MM.1S (cell line): ENCODE measurements around the gene UTP11.

ENCODE experiments used
- DNase-seq: peaks from one replicate; pipeline ENCODE4 v3.0.0-alpha.2; 2015
- H2AFZ ChIP-seq: fragments of 300-600 bp; sonication (generic); 2 replicates; pipeline ENCODE4 v1.6.0; 2016; ENCODE audit warnings: antibody characterized with exemption, low read length
- H3F3A ChIP-seq: fragments of 300-600 bp; sonication (generic); 2 replicates; pipeline ENCODE4 v1.6.1; 2016; ENCODE audit warnings: mild to moderate bottlenecking, antibody characterized with exemption, low read length, moderate library complexity, mixed read lengths; ENCODE audit not compliant: insufficient read depth
- H3K27ac ChIP-seq: fragments of 300-600 bp; sonication (generic); 2 replicates; pipeline ENCODE4 v1.5.1; 2016; ENCODE audit warnings: mild to moderate bottlenecking, low read length
- H3K27me3 ChIP-seq: fragments of 300-600 bp; sonication (generic); replicated peaks from 2 replicates; pipeline ENCODE4 v1.6.0; 2016; ENCODE audit warnings: low read length; ENCODE audit not compliant: insufficient read depth
- H3K36me3 ChIP-seq: fragments of 300-600 bp; sonication (generic); replicated peaks from 2 replicates; pipeline ENCODE4 v1.6.1; 2016; ENCODE audit warnings: mild to moderate bottlenecking, low read length, mixed read lengths; ENCODE audit not compliant: insufficient read depth
- H3K4me1 ChIP-seq: fragments of 300-600 bp; sonication (generic); 2 replicates; pipeline ENCODE4 v1.6.1; 2016; ENCODE audit warnings: low read length, mixed read lengths
- H3K4me2 ChIP-seq: fragments of 300-600 bp; sonication (generic); 2 replicates; pipeline ENCODE4 v1.6.0; 2016; ENCODE audit warnings: low read depth, low read length
- H3K4me3 ChIP-seq: fragments of 300-600 bp; sonication (generic); 2 replicates; pipeline ENCODE4 v1.5.1; 2016; ENCODE audit warnings: low read length, mixed read lengths
- H3K79me2 ChIP-seq: fragments of 300-600 bp; sonication (generic); 2 replicates; pipeline ENCODE4 v1.6.1; 2016; ENCODE audit warnings: mixed run types, low read length, mixed read lengths
- H3K9ac ChIP-seq: fragments of 300-600 bp; sonication (generic); 2 replicates; pipeline ENCODE4 v1.6.1; 2016; ENCODE audit warnings: low read length, mixed read lengths
- H3K9me2 ChIP-seq: fragments of 300-600 bp; sonication (generic); replicated peaks from 2 replicates; pipeline ENCODE4 v1.6.1; 2016; ENCODE audit warnings: mild to moderate bottlenecking, low read length, mixed read lengths; ENCODE audit not compliant: insufficient read depth
- H3K9me3 ChIP-seq: fragments of 300-600 bp; sonication (generic); replicated peaks from 2 replicates; pipeline ENCODE4 v1.6.1; 2016; ENCODE audit warnings: mild to moderate bottlenecking, low read length, mixed read lengths; ENCODE audit not compliant: insufficient read depth
- H4K20me1 ChIP-seq: fragments of 300-600 bp; sonication (generic); 2 replicates; pipeline ENCODE4 v1.6.1; 2016; ENCODE audit warnings: mild to moderate bottlenecking, low read length, moderate library complexity, mixed read lengths; ENCODE audit not compliant: insufficient read depth
- EZH2 ChIP-seq: fragments of 300-600 bp; sonication (generic); optimal IDR thresholded peaks from 2 replicates; pipeline ENCODE3; 2017; ENCODE audit warnings: low read depth, mild to moderate bottlenecking, antibody characterized with exemption, low read length, mixed read lengths
- EZH2phosphoT487 ChIP-seq: fragments of 300-600 bp; sonication (generic); IDR thresholded peaks from 2 replicates; pipeline ENCODE4 v1.6.1; 2018; ENCODE audit warnings: antibody characterized with exemption, low read length
- TF ChIP-seq, protein P1 (sequence below): fragments of 300-600 bp; sonication (generic); IDR thresholded peaks from 2 replicates; pipeline ENCODE4 v1.5.1; 2016; ENCODE audit warnings: antibody characterized with exemption, low read length, mixed read lengths

UTP11 gene

DNA sequence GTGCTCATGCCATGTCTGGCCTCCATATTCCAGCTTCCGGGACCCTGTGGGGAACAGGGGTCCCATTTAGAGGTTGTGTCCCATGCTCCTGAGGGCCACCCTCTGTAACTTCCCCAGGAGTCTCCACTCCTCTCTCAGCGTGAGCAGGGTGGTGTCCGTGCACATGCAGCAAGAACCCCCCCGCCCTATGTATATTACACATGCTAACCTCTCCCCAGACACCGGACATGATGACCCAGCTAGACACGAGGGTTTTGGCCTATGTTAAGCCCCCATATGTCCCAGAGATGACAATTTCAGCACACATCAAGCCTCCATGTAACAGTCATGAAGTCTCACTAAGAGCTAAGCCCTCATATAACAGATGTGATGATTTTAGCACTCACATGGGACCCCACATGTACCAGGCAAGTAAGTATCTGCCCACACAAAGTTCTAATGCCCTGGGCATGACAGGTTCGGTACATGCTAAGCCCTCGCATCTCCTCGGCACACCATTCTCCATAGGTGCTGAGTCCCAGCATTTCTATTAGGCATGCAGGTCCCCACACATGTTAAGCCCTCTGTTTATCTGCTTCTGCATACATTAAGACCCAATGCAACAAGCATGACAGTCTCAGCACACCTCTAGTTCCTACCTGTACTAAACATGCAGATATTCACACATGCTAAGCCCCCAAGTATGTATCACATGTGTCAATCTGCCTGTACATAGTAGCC lies 14.3 kb upstream of the UTP11 start:
- TF ChIP-seq EZH2 = no peak
- no peak for TF ChIP-seq EZH2phosphoT487
- TF ChIP-seq, protein P1, sequence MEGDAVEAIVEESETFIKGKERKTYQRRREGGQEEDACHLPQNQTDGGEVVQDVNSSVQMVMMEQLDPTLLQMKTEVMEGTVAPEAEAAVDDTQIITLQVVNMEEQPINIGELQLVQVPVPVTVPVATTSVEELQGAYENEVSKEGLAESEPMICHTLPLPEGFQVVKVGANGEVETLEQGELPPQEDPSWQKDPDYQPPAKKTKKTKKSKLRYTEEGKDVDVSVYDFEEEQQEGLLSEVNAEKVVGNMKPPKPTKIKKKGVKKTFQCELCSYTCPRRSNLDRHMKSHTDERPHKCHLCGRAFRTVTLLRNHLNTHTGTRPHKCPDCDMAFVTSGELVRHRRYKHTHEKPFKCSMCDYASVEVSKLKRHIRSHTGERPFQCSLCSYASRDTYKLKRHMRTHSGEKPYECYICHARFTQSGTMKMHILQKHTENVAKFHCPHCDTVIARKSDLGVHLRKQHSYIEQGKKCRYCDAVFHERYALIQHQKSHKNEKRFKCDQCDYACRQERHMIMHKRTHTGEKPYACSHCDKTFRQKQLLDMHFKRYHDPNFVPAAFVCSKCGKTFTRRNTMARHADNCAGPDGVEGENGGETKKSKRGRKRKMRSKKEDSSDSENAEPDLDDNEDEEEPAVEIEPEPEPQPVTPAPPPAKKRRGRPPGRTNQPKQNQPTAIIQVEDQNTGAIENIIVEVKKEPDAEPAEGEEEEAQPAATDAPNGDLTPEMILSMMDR = no peak
- no peaks in the 10 kb centered on the region for H3K9me2 ChIP-seq
- H3K9me3 ChIP-seq = no peaks in the 10 kb centered on the region
- H3K4me3 ChIP-seq = no peak overlapping the region
- no peaks in the 10 kb centered on the region for H3K79me2 ChIP-seq
- no peaks in the 10 kb centered on the region for H3K36me3 ChIP-seq
- no peak overlapping the region for H3K27ac ChIP-seq
- peaks cover 6% of the 10 kb centered on the region; the same call in 1 of the 2 replicates for H3K27me3 ChIP-seq
- no peak overlapping the region for H3K9ac ChIP-seq
- no peak for DNase-seq
- 0 out of 2 replicates have a peak, but pooled peaks cover 11% of the 10 kb centered on the region for H3K4me1 ChIP-seq
- no peak overlapping the region for H2AFZ ChIP-seq
- no peaks in the 10 kb centered on the region for H4K20me1 ChIP-seq
- H3F3A ChIP-seq = no peaks in the 10 kb centered on the region
- no peak overlapping the region for H3K4me2 ChIP-seq

DNA sequence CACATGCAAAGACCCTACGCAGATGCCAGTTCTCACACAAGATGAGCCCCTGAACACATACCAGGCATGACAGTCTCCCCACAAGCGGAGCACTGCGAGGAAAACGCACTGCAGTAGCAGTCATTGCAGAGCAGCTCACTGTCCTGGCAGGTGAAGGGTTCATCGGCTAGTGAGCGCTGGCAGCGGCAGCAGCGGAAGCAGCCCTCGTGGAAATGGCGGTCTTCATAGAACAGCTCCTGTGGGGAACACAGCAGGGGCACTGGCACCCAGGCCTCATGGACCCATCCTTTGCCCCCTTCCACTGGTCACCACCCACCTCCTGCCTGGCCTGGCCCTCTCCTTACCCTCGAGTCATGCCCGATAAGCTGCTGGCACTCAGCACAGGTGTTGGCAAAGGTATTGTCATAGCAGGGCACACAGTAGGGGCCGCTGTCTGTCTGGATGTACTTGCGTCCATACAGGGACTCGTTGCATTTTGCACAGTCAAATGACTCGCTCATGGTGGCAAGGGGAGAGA lies 13.6 kb upstream of the UTP11 start:
- TF ChIP-seq, protein P1 = no peak
- no peak for TF ChIP-seq EZH2phosphoT487
- no peak for TF ChIP-seq EZH2
- no peak overlapping the region for H3K27ac ChIP-seq
- H2AFZ ChIP-seq = peak overlapping the region; percentile 33; the same call in 1 of the 2 replicates
- no peak overlapping the region for H3K4me3 ChIP-seq
- H3K27me3 ChIP-seq = peaks cover 11% of the 10 kb centered on the region
- H3K9ac ChIP-seq = no peak overlapping the region
- H3K36me3 ChIP-seq = no peaks in the 10 kb centered on the region
- DNase-seq = no peak
- no peaks in the 10 kb centered on the region for H3F3A ChIP-seq
- no peak overlapping the region for H3K4me2 ChIP-seq
- H4K20me1 ChIP-seq = no peaks in the 10 kb centered on the region
- H3K79me2 ChIP-seq = no peaks in the 10 kb centered on the region
- no peaks in the 10 kb centered on the region for H3K9me3 ChIP-seq
- H3K9me2 ChIP-seq = no peaks in the 10 kb centered on the region
- 0 out of 2 replicates have a peak, but pooled peaks cover 11% of the 10 kb centered on the region for H3K4me1 ChIP-seq

DNA sequence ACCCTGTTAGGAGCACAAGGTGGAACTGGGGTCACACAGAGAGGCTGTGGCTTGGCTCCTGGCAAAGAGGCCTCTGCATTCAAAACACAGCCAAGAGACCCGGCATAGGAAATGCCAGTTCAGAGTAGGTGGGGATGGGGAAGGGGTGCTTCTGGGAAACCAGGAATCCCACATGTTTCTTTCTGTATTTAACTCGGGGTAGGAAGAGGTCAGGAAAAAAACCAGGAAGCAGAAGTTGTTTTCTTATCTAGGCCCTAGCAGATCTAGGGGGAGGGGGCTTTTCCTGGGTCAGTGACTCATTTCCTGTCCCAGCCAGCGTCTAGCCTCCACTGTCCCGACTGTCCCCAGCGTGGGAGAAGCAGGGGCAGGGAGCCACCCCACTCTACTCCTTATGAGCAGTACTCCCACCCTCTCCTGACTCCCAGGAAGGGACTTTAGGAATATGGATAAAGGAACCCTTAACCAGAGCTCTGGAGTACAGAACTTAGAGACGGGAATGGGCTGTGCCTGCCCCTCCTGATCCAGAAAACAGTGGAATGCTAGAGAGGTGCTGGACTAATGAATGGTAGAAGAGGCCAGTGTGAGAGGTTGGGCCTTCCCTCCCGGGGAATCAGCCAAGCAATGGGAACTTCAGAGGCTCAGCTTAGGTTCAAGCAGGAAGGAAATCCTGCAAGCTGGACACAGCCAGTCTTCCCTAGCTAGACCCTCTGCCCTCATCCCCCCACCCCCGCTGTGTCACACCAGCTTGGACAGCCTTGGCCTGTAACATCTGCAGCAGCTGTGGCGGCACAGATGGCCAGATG lies 12.9 kb upstream of the UTP11 start:
- Histone ChIP-seq H3K27me3 (peaks cover 18% of the 10 kb centered on the region), H3F3A (no peaks in the 10 kb centered on the region), H3K79me2 (no peaks in the 10 kb centered on the region), H3K4me1 (0 out of 2 replicates have a peak, but pooled peaks cover 11% of the 10 kb centered on the region), H3K9me3 (no peaks in the 10 kb centered on the region), H2AFZ (peak overlapping the region; percentile 33; the same call in 1 of the 2 replicates), H3K9ac (no peak overlapping the region), H3K36me3 (no peaks in the 10 kb centered on the region), H3K9me2 (no peaks in the 10 kb centered on the region), H4K20me1 (no peaks in the 10 kb centered on the region), H3K27ac (no peak overlapping the region), H3K4me2 (no peak overlapping the region), H3K4me3 (no peak overlapping the region)
- no peak for DNase-seq
- TF ChIP-seq, protein P1 = no peak
- no peak for TF ChIP-seq EZH2
- no peak for TF ChIP-seq EZH2phosphoT487
